ENCODE measurements around the gene SRXN1.
A peak's percentile ranks its signal among the peaks of the same experiment; 100 is the strongest.

Gene SRXN1

GRCh38 chr20:689348-689747 is 36.3 kb upstream of the SRXN1 start:
- Histone ChIP-seq H3K27ac (no peak overlapping the region), H3K4me3 (ENCODE audit: low read depth, low read length) (no peak overlapping the region), H3K9me3 (ENCODE audit: severe bottlenecking) (no peaks in the 10 kb centered on the region), H3K27me3 (ENCODE audit: insufficient read depth, low read depth, severe bottlenecking) (no peaks in the 10 kb centered on the region), H3K36me3 (no peaks in the 10 kb centered on the region)
- DNase-seq, result no peak
- no peak for TF ChIP-seq CTCF (IDR thresholded peaks at IDR 0.05; ENCODE audit: low read depth, low read length)

- Histone ChIP-seq H3K36me3 (no peaks in the 10 kb centered on the region), H3K27ac (no peak overlapping the region), H3K27me3 (ENCODE audit: insufficient read depth, low read depth, severe bottlenecking) (no peaks in the 10 kb centered on the region), H3K4me3 (ENCODE audit: low read depth, low read length) (no peak overlapping the region), H3K9me3 (ENCODE audit: severe bottlenecking) (no peaks in the 10 kb centered on the region)
- peak; percentile 53 for TF ChIP-seq CTCF (IDR thresholded peaks at IDR 0.05; ENCODE audit: low read depth, low read length)
- peak; percentile 54 for DNase-seq
Observed at GRCh38 chr20:688809-689212, 35.8 kb upstream of the SRXN1 start.

- H3K36me3 ChIP-seq, result no peaks in the 10 kb centered on the region
Observed at GRCh38 chr20:687468-688203, 34.6 kb upstream of the SRXN1 start.

GRCh38 chr20:684676-685319 is 31.8 kb upstream of the SRXN1 start:
- Histone ChIP-seq H3K9me3 (ENCODE audit: severe bottlenecking) (no peaks in the 10 kb centered on the region), H3K27ac (no peak overlapping the region), H3K4me3 (ENCODE audit: low read depth, low read length) (no peak overlapping the region), H3K27me3 (ENCODE audit: insufficient read depth, low read depth, severe bottlenecking) (no peaks in the 10 kb centered on the region), H3K36me3 (no peaks in the 10 kb centered on the region)
- TF ChIP-seq CTCF (IDR thresholded peaks at IDR 0.05; ENCODE audit: low read depth, low read length), result no peak
- DNase-seq, result no peak

More at GRCh38 chr20:687468-688203, 34.6 kb upstream of the SRXN1 start:
- no peak for DNase-seq
- no peaks in the 10 kb centered on the region for H3K27me3 ChIP-seq (ENCODE audit: insufficient read depth, low read depth, severe bottlenecking)
- H3K27ac ChIP-seq, result no peak overlapping the region
- no peaks in the 10 kb centered on the region for H3K9me3 ChIP-seq (ENCODE audit: severe bottlenecking)
- H3K4me3 ChIP-seq (ENCODE audit: low read depth, low read length), result no peak overlapping the region
- no peak for TF ChIP-seq CTCF (IDR thresholded peaks at IDR 0.05; ENCODE audit: low read depth, low read length)

GRCh38 chr20:682123-682522 is 29.1 kb upstream of the SRXN1 start:
- no peak for DNase-seq
- Histone ChIP-seq H3K27me3 (ENCODE audit: insufficient read depth, low read depth, severe bottlenecking) (no peaks in the 10 kb centered on the region), H3K27ac (no peak overlapping the region), H3K4me3 (ENCODE audit: low read depth, low read length) (no peak overlapping the region), H3K9me3 (ENCODE audit: severe bottlenecking) (no peaks in the 10 kb centered on the region), H3K36me3 (no peaks in the 10 kb centered on the region)
- TF ChIP-seq CTCF (IDR thresholded peaks at IDR 0.05; ENCODE audit: low read depth, low read length), result no peak
